GM21619 (cell line): Measurements from ENCODE around the gene ACP1.

Experiments used
- ATAC-seq: cut with Tn5 transposase; IDR thresholded peaks from one replicate; pipeline ENCODE4 v1.9.1; 2021; ENCODE audit not compliant: unreplicated experiment

The ACP1 gene

DNA sequence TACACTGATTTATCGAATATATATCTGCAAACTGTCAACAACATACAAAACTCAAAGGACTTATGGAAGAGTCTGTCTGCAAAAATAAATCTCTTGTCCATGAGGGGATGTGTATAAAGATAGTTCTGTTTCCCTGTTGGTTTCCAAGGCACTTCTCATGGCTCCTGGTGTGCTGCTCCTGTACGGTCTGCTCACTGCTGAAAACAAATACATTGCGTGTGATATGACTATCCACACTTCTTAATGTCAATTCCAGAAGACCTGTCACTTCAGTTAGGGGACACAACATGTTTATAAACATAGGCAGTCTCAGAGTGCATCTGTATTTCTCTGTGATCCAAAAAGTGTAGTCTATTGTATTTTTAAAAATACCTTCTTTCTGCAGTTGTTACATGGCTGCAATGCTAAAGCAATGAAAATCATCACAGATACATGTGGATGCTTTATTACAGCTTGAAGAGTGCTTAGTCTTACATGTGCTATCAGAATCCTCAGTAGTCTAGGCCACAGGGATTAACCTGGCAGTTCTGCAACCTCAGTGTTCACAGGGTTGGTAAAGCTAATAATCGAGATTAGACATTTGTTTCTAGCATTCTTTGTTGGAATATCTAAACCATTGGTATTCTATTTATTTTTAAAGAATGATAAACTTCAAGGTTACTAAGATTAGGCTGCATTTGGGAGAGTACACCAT lies 15.4 kb downstream of the ACP1 start:
- ATAC-seq: no peak

- no peak for ATAC-seq
Measured at GRCh38 chr2:280650-281110, 15.9 kb downstream of the ACP1 start.

DNA sequence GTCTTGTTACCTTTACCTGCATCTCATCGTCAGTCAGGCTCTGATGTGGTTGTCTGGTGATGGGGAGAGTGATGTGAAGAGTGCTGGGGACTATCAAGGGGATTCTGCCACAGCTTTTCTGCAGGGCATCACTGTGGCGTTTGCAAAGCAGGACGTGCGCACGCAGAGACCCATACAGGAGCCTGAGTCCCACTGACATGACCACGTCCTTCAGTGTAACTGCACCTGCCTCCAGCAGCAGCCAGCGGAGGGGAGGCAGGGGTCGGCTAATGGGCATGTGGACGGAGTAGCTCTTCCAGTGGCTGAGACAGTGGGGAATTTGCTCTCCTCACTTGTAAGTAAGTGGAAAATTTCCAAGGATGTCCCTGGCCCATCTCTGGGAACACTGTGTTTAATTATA lies 16.6 kb downstream of the ACP1 start:
- no peak for ATAC-seq

GRCh38 chr2:282371-283263 lies 17.9 kb downstream of the ACP1 start:
- ATAC-seq: no peak

- no peak for ATAC-seq
Measured at GRCh38 chr2:283996-284794, 19.4 kb downstream of the ACP1 start.

- no peak for ATAC-seq
Measured at GRCh38 chr2:284896-285492, 20.2 kb downstream of the ACP1 start.

DNA sequence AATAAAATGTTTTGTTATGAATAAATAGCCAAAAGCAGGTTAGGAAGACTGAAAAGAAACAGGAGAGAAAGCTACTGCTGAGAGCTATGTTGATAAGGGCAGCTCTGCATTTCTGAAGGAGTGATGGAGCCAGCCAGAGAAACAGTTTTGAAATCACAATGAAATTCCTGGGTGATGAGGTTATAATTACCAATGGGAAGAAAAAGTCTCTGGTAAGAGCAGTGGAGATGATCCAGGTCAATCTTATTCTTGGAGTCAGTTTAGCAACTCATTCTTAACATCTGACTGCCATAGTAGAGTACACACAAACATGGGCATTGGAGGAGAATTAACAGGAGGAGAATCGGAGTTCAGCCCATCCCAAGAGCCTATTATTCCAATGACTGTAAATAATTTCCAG lies 20.8 kb downstream of the ACP1 start:
- no peak for ATAC-seq

DNA sequence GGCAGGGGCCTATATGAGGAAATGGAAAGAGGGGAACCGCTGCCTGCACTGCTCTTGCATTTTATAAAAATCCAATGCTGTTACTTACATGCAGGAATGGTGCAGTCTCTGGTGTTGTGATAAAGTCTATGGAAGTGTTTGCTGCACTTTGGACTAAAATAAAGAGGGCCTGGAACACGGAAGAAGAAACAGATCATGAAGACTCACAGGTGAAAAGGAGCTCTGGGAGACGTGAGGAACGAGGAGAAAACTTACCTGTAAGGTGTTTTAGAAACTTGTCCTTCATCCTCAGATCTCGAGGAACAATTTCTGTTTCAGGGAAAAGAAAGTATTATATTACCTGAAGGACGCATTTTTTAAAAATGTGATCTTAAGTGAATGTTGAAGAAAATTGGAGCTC lies 21.3 kb downstream of the ACP1 start:
- ATAC-seq: no peak

DNA sequence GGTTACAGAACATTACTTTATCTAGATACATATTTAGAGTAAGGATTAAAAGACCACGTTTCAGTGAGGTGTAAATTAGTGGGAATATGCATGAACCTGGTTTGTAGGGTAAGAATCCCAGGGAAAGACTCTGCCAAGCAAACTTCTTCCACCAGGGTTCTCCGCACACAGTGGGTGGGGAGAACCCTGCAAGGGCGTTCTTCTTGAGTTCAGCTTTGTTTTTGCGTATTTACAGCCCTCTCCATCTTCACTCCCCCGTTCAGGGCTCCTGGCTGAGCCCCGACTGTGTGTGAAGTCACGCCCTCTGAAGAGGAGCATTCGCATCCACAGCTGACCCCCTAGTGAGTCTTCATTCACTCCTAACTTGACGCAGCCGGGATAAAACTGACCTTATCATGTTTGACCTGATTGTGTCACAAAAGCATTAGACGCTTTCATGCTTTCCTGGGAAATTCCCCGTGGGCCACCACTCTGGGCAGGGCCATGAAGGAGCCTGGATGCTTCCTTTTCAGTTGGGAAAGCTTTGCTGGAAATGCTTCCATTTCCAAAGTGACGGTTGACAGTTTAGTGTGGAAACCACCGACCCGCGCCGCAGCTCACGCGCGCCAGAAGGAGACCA lies 22.1 kb downstream of the ACP1 start:
- ATAC-seq: no peak

DNA sequence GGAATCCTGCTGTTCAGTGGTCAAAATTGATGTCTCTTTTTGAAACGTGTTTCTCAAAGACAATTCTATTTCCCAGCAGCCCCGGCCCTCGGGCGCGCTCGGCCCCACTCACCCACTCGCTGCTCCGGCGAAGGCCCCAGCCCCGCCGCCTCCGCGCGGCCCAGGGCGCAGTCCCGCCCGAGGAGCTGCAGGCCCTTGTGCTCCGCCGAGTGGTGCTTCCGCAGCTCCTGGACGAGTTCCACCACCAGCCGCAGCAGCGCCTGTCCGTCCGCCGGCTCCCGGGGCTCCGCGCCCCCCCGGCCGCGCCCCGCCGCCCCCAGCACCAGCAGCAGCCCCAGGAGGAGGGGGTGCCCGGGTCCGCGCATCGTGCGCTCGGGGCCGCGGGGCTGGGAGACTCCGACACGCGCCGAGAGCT lies 22.7 kb downstream of the ACP1 start:
- ATAC-seq: no peak

GRCh38 chr2:287911-288757 lies 23.4 kb downstream of the ACP1 start, which contains the start of gene ALKAL2:
Gene ALKAL2, minus strand, starts transcription at chr2:288091. Its CDS starts 256 bp downstream, at chr2:287835.
- no peak for ATAC-seq

DNA sequence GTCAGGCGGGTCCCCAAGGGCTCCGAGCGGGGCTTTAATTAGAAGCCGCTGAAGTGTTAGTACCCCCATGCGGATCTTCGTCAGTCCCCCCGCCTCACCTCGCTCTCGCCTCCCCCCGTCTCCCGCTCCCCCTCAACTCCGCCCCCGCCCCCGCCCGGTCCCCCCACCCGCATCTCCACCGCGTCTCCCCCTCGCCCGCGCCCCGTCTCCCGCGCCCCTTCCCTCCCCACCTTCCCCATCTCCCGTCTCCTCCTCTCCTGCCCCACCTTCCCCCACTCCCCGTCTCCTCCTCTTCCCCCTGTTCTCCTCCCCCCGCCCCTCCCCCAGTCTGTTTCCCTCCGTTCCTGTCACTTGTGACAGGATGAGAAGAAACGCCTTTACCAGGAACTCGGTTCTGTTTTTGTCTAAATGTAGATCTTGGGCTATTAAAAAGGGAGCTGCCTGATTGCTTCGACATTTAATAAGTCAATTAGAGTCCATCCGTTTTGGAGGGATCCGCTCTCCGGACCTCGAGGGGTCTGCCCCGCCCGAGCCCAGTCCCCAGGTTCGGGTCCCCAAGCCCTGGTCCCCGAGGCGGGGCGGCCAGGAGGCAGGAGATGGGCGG lies 24.1 kb downstream of the ACP1 start:
- ATAC-seq: no peak

- ATAC-seq: no peak
Measured at GRCh38 chr2:289362-290089, 24.8 kb downstream of the ACP1 start.

DNA sequence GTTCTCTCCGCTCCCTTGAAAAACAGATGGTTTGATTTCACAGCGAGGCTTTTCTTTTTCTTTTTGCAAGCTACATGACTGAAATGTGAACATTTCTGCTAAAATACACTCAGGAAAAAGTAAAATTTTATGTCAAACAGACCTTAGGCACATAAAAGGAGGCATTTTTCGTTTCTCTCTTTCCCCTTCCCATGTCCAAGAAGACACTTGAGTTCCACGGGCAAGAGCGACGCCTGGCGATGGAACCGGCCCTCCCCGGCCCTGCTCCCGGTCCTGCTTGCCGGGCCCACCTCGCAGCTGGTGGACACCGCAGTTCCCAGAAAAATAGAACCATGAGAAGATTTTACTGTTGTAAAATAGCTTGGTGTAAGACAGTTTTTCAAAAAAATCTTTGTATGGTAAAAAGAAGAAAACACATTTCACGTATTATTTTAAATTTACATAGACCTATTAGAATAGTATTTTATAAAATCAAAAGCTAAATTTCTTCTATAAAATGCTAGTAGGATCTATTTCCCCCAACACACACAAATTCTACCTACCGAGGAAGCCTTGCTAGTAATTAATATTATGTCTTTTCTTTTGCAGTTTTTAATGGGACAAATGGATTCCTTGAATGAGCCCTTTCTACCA lies 25.5 kb downstream of the ACP1 start:
- ATAC-seq: peak; percentile 45

GRCh38 chr2:295090-295489 lies 30.3 kb downstream of the ACP1 start:
- ATAC-seq: no peak

- no peak for ATAC-seq
Measured at GRCh38 chr2:296354-296753, 31.6 kb downstream of the ACP1 start.

DNA sequence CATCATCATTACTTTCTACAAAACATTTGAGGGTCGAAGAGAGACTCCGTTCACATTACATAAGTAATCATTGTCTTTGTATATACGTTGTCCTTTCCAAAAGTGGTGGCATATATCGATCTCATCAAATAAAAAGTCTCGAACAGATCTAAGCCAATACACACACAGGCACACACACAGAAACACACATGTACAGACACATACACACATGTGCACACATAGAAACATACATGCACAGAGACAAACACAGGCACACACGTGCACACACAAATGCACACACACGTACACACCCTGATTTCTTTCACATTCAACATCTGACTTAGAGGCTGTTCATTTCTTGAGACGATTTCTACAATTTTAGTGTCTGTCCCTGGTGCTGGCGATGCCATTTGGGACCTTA lies 40.6 kb downstream of the ACP1 start:
- no peak for ATAC-seq
